ENCODE results near the gene LRRC4C.
"Not testable (repeated sequence)": the region's sequence is repeated elsewhere in the genome, so short reads cannot be mapped to it uniquely, and the experiment has no call there.

LRRC4C gene

DNA sequence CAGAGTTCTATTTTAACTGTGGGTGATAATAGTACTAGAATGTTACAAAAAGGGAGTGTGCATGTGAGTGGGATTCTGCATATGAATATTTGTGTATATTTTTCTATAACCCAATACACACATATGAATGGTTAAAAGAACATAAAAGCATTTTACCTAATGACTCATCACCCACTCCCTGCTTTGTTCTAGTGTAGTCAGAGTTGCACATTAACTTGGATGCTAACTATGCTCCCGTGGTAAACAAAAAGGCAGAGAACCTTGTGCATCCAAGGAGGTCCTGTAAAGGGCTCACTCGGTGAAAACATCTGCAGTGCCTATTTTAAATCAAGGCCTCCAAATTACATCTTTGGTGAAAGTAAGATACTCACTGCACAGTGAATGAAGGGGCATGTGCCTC is 1289.4 kb downstream of the LRRC4C start:
- DNase-seq (ENCODE audit: low read depth in 2 of 2): no peak

DNA sequence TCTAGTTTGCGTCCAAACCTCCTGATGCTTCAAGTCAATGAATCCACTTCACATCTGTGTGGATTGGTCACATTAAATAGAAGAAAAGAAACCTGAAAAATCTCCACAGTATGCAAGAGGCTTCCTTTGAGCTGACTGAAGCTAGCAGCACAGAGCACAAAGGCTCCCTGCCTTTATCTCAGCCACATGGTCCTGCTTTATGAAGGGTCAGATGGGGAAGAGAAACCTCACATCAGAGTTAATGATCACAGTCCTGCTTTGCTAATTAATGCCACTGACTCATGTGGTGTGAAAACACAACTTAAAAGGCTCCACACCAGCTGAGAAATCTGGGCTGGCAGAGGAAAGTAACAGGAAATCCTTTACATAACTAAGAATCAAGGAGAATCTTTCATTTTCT is 1291.0 kb downstream of the LRRC4C start:
- DNase-seq (ENCODE audit: low read depth in 2 of 2): no peak

DNA sequence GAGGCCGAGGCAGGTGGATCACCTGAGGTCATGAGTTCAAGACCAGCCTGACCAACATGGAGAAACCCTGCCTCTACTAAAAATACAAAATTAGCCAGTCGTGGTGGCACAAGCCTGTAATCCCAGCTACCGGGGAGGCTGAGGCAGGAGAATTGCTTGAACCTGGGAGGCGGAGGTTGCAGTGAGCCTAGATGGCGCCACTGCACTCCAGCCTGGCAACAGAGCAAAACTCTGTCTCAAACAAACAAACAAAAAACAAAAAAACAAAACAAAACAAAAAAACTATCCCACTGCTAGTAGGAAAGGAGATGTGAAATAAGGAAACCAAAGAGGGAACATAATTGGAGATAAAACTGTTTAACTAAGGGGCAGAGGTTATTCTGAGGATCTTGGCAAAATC is 1291.6 kb downstream of the LRRC4C start:
- not testable (repeated sequence) for DNase-seq (ENCODE audit: low read depth in 2 of 2)

DNA sequence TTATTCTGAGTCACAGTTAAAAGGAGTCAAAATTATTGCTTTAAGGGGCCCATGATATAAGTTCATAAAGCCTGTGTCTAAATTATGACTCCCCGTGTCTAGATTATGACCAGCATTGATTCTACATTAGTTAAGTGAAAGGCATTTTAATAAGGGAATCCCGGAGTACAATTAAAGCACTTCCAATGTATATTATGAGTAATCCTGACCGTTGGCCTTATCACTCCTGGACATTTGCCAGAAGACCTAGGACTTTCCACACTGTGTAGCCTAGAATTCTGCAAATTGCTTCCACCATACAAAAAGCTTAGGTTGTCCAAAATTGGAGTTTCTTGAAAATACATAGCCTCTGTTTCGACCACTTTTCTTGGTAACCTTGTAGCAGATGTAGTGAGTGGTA is 1292.6 kb downstream of the LRRC4C start:
- DNase-seq (ENCODE audit: low read depth in 2 of 2): no peak

DNA sequence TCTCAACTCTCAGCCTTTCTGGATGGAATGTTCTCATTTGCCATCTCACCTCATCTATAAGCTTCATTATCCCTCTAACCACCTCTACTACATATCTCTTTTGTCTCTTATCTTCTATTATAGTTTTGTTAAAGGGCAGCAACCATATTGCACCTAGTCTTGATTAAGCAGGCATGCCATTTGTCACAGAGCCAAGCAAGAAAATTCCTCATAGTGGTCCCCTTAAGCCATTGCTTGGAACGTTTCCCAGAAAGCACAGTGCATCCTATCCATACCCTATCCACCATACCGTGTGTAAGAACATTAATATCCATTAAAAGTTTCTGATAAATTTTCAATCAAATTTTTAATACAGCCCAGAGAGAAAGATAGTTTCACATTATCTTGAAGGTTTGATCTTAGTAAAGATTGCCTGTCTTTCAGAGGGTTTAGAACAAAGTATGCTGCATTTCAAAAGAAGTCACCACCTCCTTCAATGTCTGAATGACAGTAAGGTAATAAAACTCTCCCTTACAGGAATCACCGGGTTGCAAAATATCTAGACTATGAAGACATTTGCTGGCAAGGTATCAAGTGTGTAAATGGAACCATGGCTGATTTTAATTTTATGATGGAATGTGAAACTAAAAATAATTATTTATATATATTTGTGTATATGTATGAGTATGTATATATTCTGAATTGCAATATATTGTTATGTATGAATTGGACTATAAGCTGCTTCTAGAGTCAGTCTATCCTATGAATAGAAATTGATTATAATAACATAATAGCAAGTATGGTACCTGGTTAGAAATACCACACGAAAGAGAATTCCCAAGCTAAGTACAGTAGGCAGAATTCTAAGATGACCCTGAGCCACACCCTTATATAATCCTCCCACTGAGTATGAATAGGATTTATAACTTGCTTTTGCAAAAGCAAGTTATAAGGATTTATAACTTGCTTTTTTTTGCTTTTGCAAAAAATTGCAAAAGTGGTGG is 1296.3 kb downstream of the LRRC4C start:
- DNase-seq (ENCODE audit: low read depth in 2 of 2): no peak

DNA sequence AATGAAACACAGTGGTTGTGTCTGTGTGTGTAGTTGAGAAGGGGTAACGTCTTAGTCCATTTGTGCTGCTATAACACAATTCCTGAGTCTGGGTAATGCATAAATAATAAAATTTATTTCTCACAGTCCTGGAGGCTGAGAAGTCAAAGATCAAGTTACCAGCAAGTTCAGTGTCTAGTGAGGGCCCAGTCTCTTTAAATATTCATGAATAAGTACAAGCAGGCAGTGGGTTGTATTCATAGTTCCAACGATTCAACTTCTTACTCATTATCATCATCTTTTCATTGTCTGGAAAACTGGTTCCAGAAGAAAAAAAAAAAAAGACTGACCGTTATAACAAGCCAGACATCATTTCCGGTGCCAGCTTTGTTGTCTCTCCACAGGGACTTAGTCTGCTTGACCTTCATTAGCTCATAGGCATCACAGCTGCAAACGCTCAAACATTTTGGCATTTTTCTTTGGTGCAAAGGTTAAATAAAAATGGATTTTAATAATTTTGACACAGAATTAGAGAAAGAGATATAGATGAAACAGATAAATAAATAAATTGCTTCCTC is 1297.5 kb downstream of the LRRC4C start:
- DNase-seq (ENCODE audit: low read depth in 2 of 2): no peak

DNA sequence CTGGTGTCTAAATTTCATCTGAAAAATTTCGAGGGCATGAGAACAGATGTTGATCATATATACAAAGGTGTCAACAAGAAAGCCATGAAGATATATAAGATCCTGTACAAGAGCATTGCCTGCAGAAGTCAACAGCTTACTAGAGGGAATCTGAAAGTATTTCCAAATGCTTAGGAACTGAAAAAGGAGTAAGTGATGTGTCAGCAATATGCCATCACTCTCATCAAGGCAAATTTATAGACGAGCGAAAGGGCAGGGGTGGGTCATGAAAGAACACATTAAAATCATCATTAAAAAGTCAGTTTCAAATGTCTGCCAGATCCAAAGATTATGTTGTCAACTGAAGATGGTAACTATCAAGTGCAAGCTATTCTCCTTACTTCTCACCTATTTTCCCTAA is 1299.0 kb downstream of the LRRC4C start:
- DNase-seq (ENCODE audit: low read depth in 2 of 2): no peak

DNA sequence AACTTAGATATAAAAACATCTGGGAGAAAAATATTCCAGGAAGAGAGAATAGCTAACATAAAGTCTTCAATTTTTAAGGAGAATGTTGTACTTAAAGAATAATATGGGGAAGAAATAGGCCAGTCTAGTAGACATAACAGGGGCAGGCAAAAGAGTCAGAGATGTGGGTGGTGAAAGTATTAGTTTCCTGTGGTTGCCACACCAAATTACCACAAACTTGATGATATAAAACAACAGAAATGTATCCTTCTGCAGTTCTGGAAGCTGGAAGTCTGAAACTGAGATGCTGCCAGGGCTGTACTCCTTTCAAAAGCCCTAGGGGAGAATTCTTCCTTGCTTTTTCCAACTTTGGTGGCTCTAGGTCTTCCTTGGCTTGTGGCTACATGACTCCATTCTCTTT is 1309.7 kb downstream of the LRRC4C start:
- DNase-seq (ENCODE audit: low read depth in 2 of 2): no peak

DNA sequence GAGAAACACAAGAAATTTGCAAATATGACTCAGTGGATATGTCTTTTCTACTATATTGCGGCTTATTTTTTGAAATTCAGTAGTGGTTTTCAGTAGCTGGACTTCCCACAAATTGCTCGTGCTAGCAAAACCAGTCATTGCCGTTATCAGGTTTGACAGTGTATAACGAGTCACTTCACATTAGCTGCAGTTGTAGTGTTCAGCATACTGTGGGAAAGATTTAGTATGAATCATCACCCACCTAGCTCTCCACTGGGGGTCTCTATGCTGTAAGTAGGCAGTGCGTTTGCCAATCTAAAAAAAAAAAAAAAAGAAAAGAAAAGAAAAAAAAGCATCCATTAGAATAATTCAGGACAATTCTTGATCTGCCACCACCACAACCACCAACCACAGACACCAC is 1318.9 kb downstream of the LRRC4C start:
- DNase-seq (ENCODE audit: low read depth in 2 of 2): no peak

DNA sequence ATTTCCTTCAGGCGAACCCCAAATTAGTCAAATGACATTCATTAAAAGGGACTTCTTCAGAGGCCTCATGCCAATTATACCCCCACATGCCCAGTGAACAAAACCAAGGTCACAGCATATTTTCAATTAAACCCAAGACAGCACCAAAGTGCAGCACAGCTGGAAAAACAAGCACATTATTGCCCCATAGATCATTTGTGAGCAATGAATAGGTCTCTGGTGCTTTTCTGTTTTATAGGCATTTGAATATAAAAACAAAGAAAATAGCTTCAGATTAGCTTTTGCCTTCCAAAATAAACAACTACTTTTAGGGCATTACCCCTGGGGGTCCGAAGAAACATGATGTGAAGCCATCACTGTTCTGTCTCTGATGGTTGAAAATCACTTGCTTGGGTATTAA is 1319.9 kb downstream of the LRRC4C start:
- no peak for DNase-seq (ENCODE audit: low read depth in 2 of 2)

DNA sequence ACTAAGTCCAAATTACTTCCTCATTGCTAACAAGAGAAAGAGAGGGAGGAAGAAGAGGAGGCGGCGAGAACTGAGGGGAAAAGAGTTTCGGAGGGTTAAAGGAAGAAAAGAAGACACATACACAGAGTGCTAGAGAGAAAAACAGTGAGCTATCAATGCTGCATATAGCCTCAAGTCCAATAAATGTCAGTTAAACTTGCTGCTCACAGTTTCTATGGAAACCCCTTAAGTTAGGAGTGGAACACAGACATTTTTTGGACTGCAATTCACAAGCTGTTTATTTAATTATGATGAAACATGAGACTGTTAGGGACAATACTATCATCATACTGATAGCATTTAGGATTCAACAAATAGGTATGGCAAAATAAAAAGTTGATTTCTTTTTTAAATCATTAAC is 1320.4 kb downstream of the LRRC4C start:
- DNase-seq (ENCODE audit: low read depth in 2 of 2): no peak

DNA sequence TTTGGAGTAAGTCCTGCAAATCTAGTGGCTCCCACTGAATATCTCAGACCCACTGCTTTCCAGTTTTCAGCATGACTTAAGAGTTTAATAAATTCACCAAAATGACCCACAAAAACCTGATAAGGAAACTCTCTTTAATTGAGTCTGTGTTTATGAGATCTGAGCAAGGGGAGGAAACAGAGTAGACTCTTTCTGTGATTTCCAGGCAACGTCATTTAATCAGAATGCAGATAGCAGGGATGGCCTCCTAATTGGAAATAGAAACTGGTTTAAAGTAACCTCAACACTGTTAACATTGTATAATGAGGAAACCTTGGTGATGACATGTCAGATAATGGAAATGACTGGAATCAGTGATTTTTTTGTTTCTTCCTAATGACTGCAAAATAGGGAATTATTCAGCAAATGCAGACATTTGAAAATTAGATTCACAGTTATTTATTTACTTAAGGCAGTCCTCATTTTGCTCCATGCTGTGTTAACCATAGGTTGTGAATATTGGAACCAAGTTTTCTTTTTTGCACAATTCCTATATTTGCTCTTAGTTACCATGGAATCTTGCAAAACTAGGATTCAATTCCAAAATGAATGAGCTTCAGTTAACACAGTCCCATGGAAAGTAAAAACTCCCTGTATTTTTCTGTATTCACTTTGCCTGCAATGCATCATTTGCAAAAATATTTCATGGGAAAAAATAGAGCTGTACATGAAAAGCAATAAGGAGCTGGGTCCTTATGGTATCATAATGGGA is 1324.5 kb downstream of the LRRC4C start:
- DNase-seq (ENCODE audit: low read depth in 2 of 2): no peak

DNA sequence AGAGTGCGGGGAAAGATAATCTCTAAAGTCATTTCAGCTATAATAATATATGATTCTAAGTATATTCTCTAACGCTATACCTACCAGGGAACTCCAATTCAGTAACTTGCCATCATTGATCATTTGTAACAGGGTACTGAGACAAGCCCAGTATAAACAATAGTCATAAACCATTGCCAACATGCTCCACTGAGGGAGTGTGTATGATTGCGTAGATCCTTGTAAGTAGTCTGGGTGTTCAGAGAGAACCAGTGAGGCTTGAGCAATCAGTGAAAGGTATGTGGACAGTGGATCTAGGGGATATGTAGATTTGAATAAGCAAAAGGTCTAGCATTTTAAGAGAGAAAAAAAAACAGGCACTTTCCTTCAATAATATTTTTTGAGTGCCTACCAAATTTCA is 1326.0 kb downstream of the LRRC4C start:
- DNase-seq (ENCODE audit: low read depth in 2 of 2): no peak

DNA sequence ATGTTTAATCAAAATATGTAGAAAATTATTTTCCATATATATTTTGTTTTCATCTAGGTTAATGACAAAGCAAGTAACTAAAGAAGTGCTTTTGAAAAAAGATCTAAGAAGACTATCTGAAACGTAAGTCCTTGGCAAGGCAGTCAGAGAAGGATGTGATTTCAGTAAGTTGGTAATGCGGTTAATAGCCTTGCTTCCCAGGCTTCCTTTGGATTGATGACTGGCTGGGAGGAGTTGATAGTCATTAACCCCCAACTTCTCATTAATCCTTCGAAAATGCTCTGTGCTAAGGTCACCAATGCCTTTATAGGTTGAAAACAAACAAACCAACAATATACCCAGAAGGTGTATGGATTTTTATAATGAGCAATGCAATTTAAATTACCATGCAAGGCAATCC is 1326.5 kb downstream of the LRRC4C start:
- no peak for DNase-seq (ENCODE audit: low read depth in 2 of 2)

DNA sequence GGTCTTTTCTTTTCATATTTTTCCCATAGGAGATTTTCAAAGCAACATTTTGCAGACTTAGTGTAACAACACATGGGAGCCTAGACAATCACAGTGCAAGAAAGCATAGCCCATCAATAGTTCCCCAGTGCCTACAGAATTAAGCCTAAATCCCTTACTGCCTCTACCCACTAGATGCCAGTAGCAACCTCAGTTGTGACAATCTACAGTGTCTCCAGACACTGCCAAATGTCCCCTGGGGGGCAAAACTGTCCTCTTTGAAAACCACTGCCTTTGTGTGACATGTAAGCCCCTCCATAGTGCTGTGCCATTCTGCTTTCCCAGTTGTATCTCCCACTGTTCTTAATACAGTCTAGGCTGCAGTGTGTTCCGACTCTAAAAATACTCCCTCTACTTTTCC is 1329.0 kb downstream of the LRRC4C start:
- DNase-seq (ENCODE audit: low read depth in 2 of 2): no peak

DNA sequence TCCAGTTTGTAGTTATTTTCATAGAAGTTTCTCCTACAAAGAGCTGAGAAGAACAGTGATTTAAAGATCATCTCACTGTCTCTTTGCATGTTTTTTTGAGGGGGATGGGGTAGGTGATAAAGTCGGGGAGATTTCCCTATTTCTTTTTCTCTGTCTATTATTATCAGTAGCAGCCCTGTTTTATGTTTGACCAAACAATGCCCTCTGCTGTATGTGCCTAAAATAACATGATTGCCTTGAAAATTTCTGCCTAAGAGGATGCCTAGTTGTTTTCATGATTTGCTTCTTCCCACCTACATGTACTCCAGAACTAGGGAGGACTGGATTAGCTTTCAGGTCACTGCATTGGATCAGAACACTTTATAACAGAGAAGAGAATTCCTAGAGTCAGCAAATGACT is 1330.2 kb downstream of the LRRC4C start:
- DNase-seq (ENCODE audit: low read depth in 2 of 2): no peak

DNA sequence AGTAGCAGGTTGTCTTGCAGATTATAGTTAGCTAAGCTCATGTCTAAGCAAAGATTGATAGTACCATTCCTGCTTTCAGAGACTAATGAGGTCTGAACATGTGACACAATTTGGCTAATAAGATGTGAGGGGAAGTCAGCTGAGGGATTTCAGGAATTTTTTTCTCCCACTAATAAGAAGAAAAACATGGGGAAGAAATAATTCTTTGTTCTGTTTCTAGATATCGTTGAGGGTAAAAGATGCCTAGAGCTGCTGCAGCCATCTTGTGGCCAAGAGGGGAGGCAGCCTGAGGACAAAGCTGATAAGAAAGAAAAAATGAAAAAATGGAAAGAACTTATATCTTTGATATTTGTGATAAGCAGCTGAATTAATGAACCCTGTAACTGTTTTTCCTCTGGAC is 1334.4 kb downstream of the LRRC4C start:
- DNase-seq (ENCODE audit: low read depth in 2 of 2): no peak

DNA sequence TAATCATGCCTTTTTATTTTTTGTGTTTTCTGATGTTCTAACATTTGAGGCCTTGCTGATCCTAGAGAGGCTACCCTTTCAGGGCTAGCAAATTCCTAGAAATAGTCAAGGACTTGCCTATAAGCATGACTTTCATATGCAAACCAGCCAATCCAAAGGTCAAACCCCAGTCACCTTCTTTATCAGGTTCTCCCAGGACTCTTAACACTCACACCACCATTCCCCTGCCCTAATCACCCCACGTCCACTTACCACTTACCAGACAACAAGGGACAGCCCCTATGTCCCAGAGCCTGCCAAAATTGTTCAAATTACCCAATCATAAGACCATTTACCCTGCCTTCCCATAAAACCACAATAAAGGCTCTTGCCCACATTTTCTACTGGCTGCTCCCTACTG is 1339.8 kb downstream of the LRRC4C start:
- DNase-seq (ENCODE audit: low read depth in 2 of 2): no peak

DNA sequence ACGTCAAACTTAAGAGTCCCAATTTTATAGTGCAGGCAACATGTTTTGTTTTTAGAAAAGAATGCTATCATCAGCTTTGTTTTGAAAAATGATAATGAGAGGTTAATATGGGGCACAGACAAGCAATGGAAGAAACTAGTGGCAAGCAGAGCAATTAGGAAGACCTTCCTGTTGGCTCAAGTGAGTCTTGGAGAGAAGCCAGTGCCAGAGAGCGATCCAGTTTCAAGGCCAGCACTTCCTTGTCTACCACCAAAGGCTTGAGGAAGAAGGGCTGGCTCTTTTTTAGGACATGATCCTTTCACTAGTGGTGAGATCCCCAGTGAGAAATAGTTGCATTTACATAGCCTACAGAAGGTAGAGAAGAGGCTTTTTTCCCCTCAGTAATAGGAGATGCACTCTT is 1340.7 kb downstream of the LRRC4C start:
- DNase-seq (ENCODE audit: low read depth in 2 of 2): no peak

DNA sequence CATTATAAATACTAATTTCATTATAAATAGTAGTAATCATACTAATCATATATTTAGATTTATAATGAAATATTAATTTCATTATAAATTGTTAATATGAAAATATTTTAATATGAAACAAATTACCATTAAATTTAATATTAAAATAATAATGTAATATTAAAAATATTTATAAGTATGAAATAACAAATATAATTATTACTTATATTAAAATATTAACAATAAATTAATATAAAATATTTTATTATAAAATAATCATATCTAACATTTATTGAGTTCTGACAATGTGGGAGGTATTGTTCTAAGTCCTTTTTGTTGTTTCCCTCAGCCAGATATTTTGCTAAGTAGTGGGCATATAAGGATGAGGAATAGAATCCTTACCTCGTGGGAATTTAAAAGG is 1341.4 kb downstream of the LRRC4C start:
- DNase-seq (ENCODE audit: low read depth in 2 of 2): no peak

DNA sequence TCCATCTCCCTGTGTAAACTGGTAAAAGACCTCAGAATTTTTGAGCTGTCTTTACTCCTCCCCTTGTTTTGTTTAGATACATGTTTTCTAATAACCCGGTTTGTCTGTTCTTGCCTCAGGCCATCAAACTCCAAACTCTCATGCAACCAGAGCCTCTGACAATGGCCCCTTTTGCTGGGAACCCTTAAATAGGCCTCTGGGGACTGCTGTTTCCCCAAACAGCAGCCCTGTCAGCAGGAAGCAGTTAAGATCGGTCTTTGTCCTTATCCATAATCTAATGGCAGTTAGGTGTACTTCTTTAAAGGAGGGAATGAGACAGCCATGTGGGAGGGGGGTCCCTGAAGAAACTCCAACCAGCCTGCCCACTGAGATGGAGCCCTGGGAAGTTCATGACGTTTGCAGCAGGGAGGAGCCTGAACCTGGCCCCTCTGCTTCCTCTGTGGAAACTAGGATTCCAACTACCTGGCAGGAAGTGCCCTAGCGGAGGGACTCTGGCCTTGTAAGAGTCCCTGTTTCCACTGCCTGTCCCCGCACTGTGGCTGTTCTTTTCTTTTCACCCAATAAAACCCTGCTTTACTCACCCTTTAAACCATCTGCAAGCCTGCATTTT is 1354.4 kb downstream of the LRRC4C start:
- no peak for DNase-seq (ENCODE audit: low read depth in 2 of 2)

DNA sequence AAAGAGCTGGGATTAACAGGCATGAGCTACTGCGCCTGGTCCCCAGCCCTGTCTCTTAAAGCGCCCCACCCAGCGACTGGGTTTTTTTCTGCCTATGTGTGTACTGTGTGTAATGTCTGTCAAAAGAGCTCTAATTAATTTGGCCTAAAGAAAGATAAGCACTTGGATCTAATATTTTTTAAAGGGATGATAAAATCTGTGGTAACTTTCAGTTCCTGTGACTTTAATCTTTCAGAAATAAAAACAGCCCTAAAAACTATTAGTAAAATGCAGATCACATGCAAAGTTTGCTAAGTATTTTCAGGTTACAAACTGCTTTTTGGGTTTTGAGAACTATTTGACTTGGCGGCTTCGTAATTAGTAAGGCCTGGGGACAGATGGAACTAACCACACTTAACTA is 1358.7 kb downstream of the LRRC4C start:
- no peak for DNase-seq (ENCODE audit: low read depth in 2 of 2)

Measured in stimulated activated CD8-positive, alpha-beta memory T cell treated with anti-CD3 and anti-CD28 coated beads, Interleukin-15, amount 100 ng/mL, for 4 hours (primary cell).